ENCODE measurements around the gene SPRYD7. TPM values are rescaled to one million over a fixed set of nuclear protein-coding genes. Genes with fewer than 3 reads are reported as not detected.
"Not testable (repeated sequence)": the region's sequence is repeated elsewhere in the genome, so short reads cannot be mapped to it uniquely, and the experiment has no call there.

SPRYD7 gene
- total and polyA plus RNA-seq, 9 donors, result 6.1 to 12.2 (median 11.0) TPM

DNA sequence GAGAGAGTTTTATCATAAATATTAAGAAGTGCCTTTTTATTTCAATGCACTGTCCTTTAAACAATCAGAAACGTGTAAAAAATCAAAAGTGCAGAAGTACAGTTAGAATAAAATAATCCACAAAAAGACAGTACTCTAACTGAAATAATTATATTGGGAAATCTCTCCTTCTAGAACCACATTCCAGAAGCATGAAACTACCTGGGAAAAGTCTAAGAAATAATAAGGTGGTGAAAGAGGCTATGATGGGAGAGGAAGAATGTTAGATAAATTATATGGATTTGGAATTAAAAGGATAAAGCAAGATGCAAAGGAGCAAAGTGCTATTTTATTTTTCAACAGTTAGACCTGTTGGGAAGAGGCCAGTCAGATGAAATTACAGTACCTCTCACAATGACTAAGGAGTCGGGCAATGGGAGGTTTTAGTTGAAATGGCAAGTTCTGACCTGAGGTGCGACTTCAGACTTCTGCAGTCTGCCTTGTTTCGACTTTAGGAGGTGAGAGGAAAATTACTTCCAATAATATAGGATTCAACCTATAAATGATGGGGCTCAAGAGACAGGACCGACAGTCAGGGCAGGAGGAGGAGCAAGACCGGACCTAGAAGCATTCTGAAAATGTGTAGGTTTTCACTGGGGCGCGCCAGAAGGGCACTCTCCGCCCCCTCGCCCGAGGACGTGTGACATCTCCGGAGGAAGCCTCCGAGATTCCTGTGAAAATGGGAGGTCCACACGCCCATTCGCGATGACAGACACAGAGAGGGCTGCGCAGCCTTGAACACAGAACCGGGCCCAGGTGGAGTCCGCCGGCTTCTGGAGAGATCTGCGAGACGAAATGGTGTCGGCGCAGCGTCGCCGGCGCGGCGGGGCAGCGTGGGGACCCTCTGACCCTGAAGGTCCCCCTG lies 717 bp downstream of the SPRYD7 start:
- H3K4me1 ChIP-seq (ENCODE audit: control insufficient read depth, insufficient read depth, low read length), result peaks cover 7% of the 10 kb centered on the region
- H3K36me3 ChIP-seq (ENCODE audit: control insufficient read depth, insufficient read depth, low read length), result no peaks in the 10 kb centered on the region
- WGBS (ENCODE audit: insufficient coverage), result under 1% methylated on average over 25 of the region's 32 CpGs
- no peaks in the 10 kb centered on the region for H3K27me3 ChIP-seq (ENCODE audit: control insufficient read depth, insufficient read depth, low read length)
- H3K27ac ChIP-seq (ENCODE audit: low read length), result peak overlapping the region; percentile 84
- peak; percentile 65 for DNase-seq
- no peaks in the 10 kb centered on the region for H3K9me3 ChIP-seq (replicated peaks; ENCODE audit: control insufficient read depth, low read depth, low read length)
- H3K4me3 ChIP-seq (ENCODE audit: low read length), result peak overlapping the region; percentile 85

DNA sequence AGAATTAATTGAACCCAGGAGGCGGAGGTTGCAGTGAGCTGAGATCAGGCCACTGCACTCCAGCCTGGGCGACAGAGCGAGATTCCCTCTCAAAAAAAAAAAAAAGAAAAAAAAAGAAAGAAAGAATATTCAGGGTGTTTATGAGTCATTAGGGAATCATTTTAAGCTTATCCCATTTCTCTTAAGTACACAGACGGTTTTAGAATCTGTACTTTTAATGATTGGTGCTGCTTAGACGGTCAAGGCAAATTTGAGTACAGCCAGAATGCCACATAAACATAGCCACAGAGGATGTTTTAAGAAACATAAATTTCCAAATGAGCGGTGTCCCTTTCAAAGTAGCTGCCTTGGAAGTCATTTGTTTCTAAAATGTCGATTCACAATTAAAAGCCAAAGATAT lies 2.6 kb downstream of the SPRYD7 start:
- Histone ChIP-seq H3K4me1 (ENCODE audit: control insufficient read depth, insufficient read depth, low read length) (peaks cover 7% of the 10 kb centered on the region), H3K9me3 (replicated peaks; ENCODE audit: control insufficient read depth, low read depth, low read length) (no peaks in the 10 kb centered on the region), H3K36me3 (ENCODE audit: control insufficient read depth, insufficient read depth, low read length) (peaks cover 3% of the 10 kb centered on the region), H3K4me3 (ENCODE audit: low read length) (no peak overlapping the region), H3K27me3 (ENCODE audit: control insufficient read depth, insufficient read depth, low read length) (no peaks in the 10 kb centered on the region), H3K27ac (ENCODE audit: low read length) (no peak overlapping the region)
- no CpG with 5 or more reads among the region's 7 CpGs for WGBS (ENCODE audit: insufficient coverage)
- no peak for DNase-seq

DNA sequence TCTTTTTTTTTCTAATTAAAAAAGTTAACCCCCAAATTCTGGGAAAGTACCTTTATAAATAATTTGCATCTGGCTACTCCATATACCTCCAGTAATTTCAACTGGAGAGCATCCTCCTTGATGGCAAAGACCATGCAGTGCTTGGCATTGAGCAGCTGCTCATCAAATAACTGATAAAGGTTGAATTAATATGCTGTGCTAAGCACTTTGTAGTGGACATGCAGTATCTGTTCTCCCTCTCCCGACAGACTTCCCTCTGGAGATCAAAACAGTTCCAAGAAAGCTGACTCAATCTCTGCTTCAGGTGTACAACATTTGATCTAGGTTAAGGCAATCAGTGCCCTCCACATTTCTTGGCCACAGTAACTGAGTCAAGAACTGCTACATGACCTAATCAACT lies 3.3 kb downstream of the SPRYD7 start:
- Histone ChIP-seq H3K4me1 (ENCODE audit: control insufficient read depth, insufficient read depth, low read length) (peaks cover 6% of the 10 kb centered on the region), H3K36me3 (ENCODE audit: control insufficient read depth, insufficient read depth, low read length) (peaks cover 3% of the 10 kb centered on the region), H3K27me3 (ENCODE audit: control insufficient read depth, insufficient read depth, low read length) (no peaks in the 10 kb centered on the region), H3K27ac (ENCODE audit: low read length) (no peak overlapping the region), H3K4me3 (ENCODE audit: low read length) (no peak overlapping the region), H3K9me3 (replicated peaks; ENCODE audit: control insufficient read depth, low read depth, low read length) (no peaks in the 10 kb centered on the region)
- WGBS (ENCODE audit: insufficient coverage), result 40% methylated on average over 1 of the region's 1 CpG
- no peak for DNase-seq

DNA sequence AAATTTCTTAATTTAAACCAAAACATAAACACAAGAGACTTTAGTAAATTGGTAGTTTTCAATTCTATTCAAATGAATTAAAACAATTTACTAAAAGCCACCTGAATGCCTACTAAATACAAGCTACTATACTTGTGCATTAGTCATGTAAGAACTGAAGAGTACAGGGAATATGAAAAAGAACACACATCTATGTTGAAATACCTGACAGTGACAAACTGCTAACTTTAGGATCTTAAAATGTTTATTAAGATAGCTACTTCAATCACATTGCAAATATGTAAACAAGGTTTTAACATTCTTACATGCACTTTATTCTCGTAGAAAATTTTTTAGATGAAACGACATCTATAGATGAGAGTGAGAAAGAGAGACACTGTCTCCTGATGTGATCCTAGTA lies 4.1 kb downstream of the SPRYD7 start:
- H3K4me1 ChIP-seq (ENCODE audit: control insufficient read depth, insufficient read depth, low read length), result peaks cover 4% of the 10 kb centered on the region
- H3K9me3 ChIP-seq (replicated peaks; ENCODE audit: control insufficient read depth, low read depth, low read length), result no peaks in the 10 kb centered on the region
- H3K4me3 ChIP-seq (ENCODE audit: low read length), result no peak overlapping the region
- no peak overlapping the region for H3K27ac ChIP-seq (ENCODE audit: low read length)
- no CpG with 5 or more reads among the region's 2 CpGs for WGBS (ENCODE audit: insufficient coverage)
- DNase-seq, result no peak
- no peaks in the 10 kb centered on the region for H3K27me3 ChIP-seq (ENCODE audit: control insufficient read depth, insufficient read depth, low read length)
- H3K36me3 ChIP-seq (ENCODE audit: control insufficient read depth, insufficient read depth, low read length), result peaks cover 5% of the 10 kb centered on the region

DNA sequence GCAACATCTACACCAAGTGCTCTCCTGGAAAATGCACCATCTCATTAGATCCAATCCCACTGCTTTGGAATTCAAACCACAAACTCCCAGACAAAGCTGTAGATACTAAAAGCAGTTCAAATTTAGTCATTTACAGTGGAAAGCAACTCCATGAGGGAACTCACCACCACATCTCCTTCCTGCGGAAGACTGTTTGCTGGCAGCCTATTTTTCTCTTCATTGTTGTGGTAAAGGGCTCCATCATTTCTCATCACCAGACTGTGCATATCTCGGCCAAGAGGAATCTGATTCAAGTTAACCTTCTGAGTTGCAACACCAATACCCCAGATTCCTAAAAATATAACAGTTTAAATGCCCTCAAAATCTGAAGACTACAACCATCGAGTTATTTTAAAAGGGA lies 8.4 kb downstream of the SPRYD7 start:
- no peaks in the 10 kb centered on the region for H3K9me3 ChIP-seq (replicated peaks; ENCODE audit: control insufficient read depth, low read depth, low read length)
- H3K27me3 ChIP-seq (ENCODE audit: control insufficient read depth, insufficient read depth, low read length), result no peaks in the 10 kb centered on the region
- H3K27ac ChIP-seq (ENCODE audit: low read length), result no peak overlapping the region
- WGBS (ENCODE audit: insufficient coverage), result no CpG with 5 or more reads among the region's 3 CpGs
- DNase-seq, result no peak
- no peak overlapping the region for H3K4me3 ChIP-seq (ENCODE audit: low read length)
- no peaks in the 10 kb centered on the region for H3K4me1 ChIP-seq (ENCODE audit: control insufficient read depth, insufficient read depth, low read length)
- peaks cover 18% of the 10 kb centered on the region for H3K36me3 ChIP-seq (ENCODE audit: control insufficient read depth, insufficient read depth, low read length)

DNA sequence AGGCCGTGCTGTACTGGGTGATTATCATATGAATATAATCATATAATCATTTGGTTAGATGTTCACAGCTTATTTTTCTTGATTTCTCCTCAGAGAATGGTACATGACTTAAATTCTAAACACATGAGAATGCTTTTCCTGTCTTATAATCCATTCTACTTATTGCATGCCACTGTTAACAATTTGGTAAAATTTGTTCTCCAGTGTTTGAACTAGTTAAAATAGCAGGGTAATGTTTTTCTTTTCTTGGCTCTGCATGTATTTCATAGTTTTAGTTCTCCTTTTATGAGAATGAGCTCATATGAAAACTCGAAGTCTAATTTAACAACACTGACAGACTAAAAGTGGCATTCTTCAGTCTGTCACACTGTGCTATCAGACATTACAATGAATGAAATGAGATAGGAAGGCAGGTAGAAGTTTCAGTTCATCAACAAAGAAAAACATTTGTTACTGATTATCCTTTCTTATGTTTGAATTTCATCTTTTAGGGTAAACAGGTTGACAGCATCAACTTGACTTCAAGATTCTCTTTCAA lies 10.2 kb downstream of the SPRYD7 start:
- Histone ChIP-seq H3K4me3 (ENCODE audit: low read length) (no peak overlapping the region), H3K27ac (ENCODE audit: low read length) (no peak overlapping the region), H3K27me3 (ENCODE audit: control insufficient read depth, insufficient read depth, low read length) (no peaks in the 10 kb centered on the region), H3K36me3 (ENCODE audit: control insufficient read depth, insufficient read depth, low read length) (peaks cover 18% of the 10 kb centered on the region), H3K4me1 (ENCODE audit: control insufficient read depth, insufficient read depth, low read length) (no peaks in the 10 kb centered on the region), H3K9me3 (replicated peaks; ENCODE audit: control insufficient read depth, low read depth, low read length) (no peaks in the 10 kb centered on the region)
- DNase-seq, result no peak
- WGBS (ENCODE audit: insufficient coverage), result no CpG with 5 or more reads among the region's 2 CpGs

DNA sequence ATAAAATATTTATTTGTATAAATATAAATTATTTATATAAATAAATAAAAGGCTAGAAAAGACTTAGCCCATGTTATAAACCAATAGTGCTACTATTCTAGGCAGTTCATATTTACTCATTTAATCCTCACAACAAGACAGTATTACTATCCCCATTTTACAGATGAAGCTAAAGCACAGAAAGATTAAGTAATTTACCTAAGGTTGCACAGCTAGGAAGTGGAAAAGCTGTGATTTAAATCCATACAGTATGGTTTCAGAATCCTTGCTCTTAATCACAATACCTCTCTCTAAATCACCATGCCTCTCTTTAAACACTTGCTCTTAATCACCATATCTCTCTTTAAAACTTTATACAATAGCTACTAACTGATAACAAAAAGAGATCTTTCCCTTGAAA lies 13.8 kb downstream of the SPRYD7 start:
- Histone ChIP-seq H3K4me3 (ENCODE audit: low read length) (no peak overlapping the region), H3K27me3 (ENCODE audit: control insufficient read depth, insufficient read depth, low read length) (no peaks in the 10 kb centered on the region), H3K9me3 (replicated peaks; ENCODE audit: control insufficient read depth, low read depth, low read length) (no peaks in the 10 kb centered on the region), H3K36me3 (ENCODE audit: control insufficient read depth, insufficient read depth, low read length) (peaks cover 26% of the 10 kb centered on the region), H3K27ac (ENCODE audit: low read length) (no peak overlapping the region), H3K4me1 (ENCODE audit: control insufficient read depth, insufficient read depth, low read length) (no peaks in the 10 kb centered on the region)
- no peak for DNase-seq

DNA sequence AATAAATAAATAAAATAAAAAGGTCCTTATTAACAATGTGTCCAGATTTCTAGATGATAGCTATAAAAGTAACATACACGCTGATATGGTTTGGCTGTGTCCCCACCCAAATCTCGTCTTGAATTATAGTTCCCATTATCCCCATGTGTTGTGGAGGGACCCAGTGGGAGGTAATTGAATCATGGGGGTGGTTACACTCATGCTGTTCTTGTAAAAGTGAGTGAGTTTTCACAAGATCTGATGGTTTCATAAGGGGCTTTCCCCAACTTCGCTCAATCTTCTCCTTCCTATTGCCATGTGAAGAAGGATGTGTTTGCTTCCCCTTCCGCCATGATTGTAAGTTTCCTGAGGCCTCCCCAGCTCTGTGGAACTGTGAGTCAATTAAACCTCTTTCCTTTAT lies 15.2 kb downstream of the SPRYD7 start:
- H3K27ac ChIP-seq (ENCODE audit: low read length); H3K4me1 ChIP-seq (ENCODE audit: control insufficient read depth, insufficient read depth, low read length); H3K9me3 ChIP-seq (replicated peaks; ENCODE audit: control insufficient read depth, low read depth, low read length); DNase-seq; H3K27me3 ChIP-seq (ENCODE audit: control insufficient read depth, insufficient read depth, low read length); H3K4me3 ChIP-seq (ENCODE audit: low read length): not testable (repeated sequence)
- 60% methylated on average over 1 of the region's 4 CpGs for WGBS (ENCODE audit: insufficient coverage)
- H3K36me3 ChIP-seq (ENCODE audit: control insufficient read depth, insufficient read depth, low read length), result peaks cover 29% of the 10 kb centered on the region

DNA sequence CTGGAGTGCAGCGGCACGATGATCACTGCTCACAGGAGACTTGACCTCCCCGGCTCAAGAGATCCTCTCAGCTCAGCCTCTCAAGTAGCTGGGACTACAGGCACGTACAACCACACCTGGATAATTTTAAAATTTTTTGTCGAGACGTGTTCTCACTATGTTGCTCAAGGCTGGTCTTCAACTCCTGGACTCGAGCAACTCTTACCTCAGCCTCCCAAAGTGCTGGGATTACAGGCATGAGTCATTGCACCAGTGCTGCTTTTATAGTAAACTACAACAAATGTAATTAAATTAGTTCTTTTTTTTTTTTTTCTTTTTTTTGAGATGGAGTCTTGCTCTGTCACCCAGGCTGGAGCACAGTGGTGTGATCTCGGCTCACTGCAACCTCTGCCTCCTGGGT lies 18.0 kb downstream of the SPRYD7 start:
- H3K27me3 ChIP-seq (ENCODE audit: control insufficient read depth, insufficient read depth, low read length); DNase-seq; H3K4me1 ChIP-seq (ENCODE audit: control insufficient read depth, insufficient read depth, low read length); H3K9me3 ChIP-seq (replicated peaks; ENCODE audit: control insufficient read depth, low read depth, low read length); H3K4me3 ChIP-seq (ENCODE audit: low read length); H3K27ac ChIP-seq (ENCODE audit: low read length): not testable (repeated sequence)
- WGBS (ENCODE audit: insufficient coverage), result 97% methylated on average over 6 of the region's 8 CpGs
- H3K36me3 ChIP-seq (ENCODE audit: control insufficient read depth, insufficient read depth, low read length), result peaks cover 15% of the 10 kb centered on the region

DNA sequence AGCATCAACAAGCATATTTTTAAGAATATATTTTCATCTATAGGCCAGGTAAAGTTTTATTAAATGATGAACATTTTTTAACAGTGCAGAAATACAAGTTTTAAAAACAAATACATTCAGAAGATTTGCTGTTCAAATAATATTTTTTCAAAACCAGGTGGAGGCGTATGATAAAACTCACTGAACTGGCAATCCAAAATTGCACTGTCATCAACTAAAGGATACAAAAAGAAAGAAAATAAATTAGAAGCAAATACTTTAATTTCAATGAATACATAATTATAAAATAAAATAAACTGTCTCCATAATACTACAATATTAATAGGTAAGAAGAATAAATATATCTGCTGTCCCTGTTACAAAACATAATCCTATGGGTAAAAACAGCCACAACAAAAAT lies 21.2 kb downstream of the SPRYD7 start:
- H3K4me3 ChIP-seq (ENCODE audit: low read length), result no peak overlapping the region

More for the DNA sequence above, 21.2 kb downstream of the SPRYD7 start:
- Histone ChIP-seq H3K27ac (ENCODE audit: low read length) (no peak overlapping the region), H3K4me1 (ENCODE audit: control insufficient read depth, insufficient read depth, low read length) (no peaks in the 10 kb centered on the region), H3K9me3 (replicated peaks; ENCODE audit: control insufficient read depth, low read depth, low read length) (no peaks in the 10 kb centered on the region), H3K36me3 (ENCODE audit: control insufficient read depth, insufficient read depth, low read length) (peaks cover 15% of the 10 kb centered on the region), H3K27me3 (ENCODE audit: control insufficient read depth, insufficient read depth, low read length) (no peaks in the 10 kb centered on the region)
- no CpG with 5 or more reads among the region's 1 CpG for WGBS (ENCODE audit: insufficient coverage)
- DNase-seq, result no peak
